GM06990 (cell line): ENCODE data around the gene RELL1.

Source experiments
- DNase-seq: peaks from one replicate; pipeline ENCODE4 v3.0.0-alpha.2; 2011; ENCODE audit not compliant: insufficient read length; ENCODE audit errors: extremely low read depth
- H3K27me3 ChIP-seq: replicated peaks from 2 replicates; pipeline ENCODE4 v1.6.0; 2011; ENCODE audit warnings: low read length; ENCODE audit not compliant: control insufficient read depth, insufficient read depth
- H3K36me3 ChIP-seq: 2 replicates; pipeline ENCODE4 v1.5.1; 2011; ENCODE audit warnings: low read length; ENCODE audit not compliant: control insufficient read depth, insufficient read depth
- H3K4me3 ChIP-seq: replicated peaks from 2 replicates; pipeline ENCODE4 v1.5.1; 2011; ENCODE audit warnings: low read depth, mild to moderate bottlenecking, control low read depth, low read length
- CTCF ChIP-seq: IDR thresholded peaks from 2 replicates; pipeline ENCODE4 v1.5.1; 2011; ENCODE audit warnings: low read length, control low read depth, mild to moderate bottlenecking, inconsistent platforms; ENCODE audit not compliant: insufficient read depth, poor library complexity, severe bottlenecking

The RELL1 gene, protein sequence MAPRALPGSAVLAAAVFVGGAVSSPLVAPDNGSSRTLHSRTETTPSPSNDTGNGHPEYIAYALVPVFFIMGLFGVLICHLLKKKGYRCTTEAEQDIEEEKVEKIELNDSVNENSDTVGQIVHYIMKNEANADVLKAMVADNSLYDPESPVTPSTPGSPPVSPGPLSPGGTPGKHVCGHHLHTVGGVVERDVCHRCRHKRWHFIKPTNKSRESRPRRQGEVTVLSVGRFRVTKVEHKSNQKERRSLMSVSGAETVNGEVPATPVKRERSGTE

GRCh38 chr4:37686373-37687193 lies at the start of gene RELL1:
Gene RELL1 (minus strand): TSS chr4:37686376. CDS start chr4:37686287, 89 bp downstream.
- peak; percentile 98 for DNase-seq
- no peaks in the 10 kb centered on the region for H3K27me3 ChIP-seq
- H3K36me3 ChIP-seq, result no peaks in the 10 kb centered on the region
- TF ChIP-seq CTCF, result no peak
- peak within 1 kb of the TSS; percentile 92 for H3K4me3 ChIP-seq

DNA sequence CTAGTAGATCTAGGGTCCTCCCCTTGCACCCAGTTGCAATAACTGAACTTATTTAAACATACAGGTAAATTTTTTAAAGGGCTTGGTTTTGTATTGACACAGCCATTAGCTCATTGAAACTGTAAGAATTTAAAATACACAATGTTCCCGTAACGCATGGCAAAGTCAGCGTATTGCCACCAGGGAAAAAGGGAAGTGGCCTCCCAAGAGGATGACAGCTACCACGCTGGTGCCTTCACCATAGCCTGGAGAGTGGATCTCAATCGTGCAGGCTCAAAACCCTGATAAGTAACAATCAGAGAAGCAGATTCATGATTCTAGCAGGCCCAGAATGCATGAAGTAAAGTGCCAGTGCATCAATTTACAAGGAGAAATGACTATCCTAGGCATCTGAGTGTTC lies 49.4 kb upstream of the RELL1 start:
- Histone ChIP-seq H3K4me3 (no peak overlapping the region), H3K27me3 (no peaks in the 10 kb centered on the region), H3K36me3 (no peaks in the 10 kb centered on the region)
- DNase-seq, result no peak
- no peak for TF ChIP-seq CTCF

DNA sequence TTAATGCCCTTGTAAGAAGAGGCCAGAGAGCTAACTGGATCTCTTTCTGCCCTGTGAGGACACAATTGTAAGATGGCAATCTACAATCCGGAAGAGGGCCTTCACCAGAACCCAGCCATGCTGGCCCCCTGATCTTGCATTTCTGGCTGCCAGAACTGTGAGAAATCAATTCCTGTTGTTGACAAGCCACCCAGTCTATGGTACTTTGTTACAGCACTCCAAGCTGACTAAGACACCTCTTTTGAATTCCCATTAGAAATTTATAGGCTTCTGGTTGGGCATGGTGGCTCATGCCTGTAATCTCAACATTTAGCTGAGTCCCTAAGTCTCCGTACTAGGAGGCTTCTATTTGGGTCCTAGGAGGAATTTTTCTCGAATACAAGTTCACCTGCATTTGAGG lies 48.8 kb upstream of the RELL1 start:
- no peak for DNase-seq
- no peak overlapping the region for H3K4me3 ChIP-seq
- H3K36me3 ChIP-seq, result no peaks in the 10 kb centered on the region
- no peaks in the 10 kb centered on the region for H3K27me3 ChIP-seq
- TF ChIP-seq CTCF, result no peak

- Histone ChIP-seq H3K27me3 (no peaks in the 10 kb centered on the region), H3K4me3 (no peak overlapping the region), H3K36me3 (no peaks in the 10 kb centered on the region)
- no peak for TF ChIP-seq CTCF
- DNase-seq, result no peak
These were observed 47.2 kb upstream of the RELL1 start for GRCh38 chr4:37733240-37733867.

- TF ChIP-seq CTCF, result no peak
- DNase-seq, result no peak
- H3K4me3 ChIP-seq, result no peak overlapping the region
- H3K27me3 ChIP-seq, result no peaks in the 10 kb centered on the region
- H3K36me3 ChIP-seq, result no peaks in the 10 kb centered on the region
These were observed 46.5 kb upstream of the RELL1 start for GRCh38 chr4:37732526-37733186.
